Ovary (tissue), 9 donors: ENCODE results near the gene MESD. TPM values are rescaled to one million over a fixed set of nuclear protein-coding genes. Genes with fewer than 3 reads are reported as not detected.
A peak's percentile ranks its signal among the peaks of the same experiment; 100 is the strongest.

Experiments
- DNase-seq, 5 donors: peaks; one replicate each; pipeline ENCODE4 v3.0.0-alpha.2; 2019 to 2020
- H3K27ac ChIP-seq, 2 donors: fragments of 200-600 bp; one replicate each; pipeline versions ENCODE4 v1.5.1 to v1.8.0; 2019 to 2022
- H3K27me3 ChIP-seq: fragments of 200-600 bp; one replicate; pipeline ENCODE4 v1.8.0; 2022
- H3K36me3 ChIP-seq: fragments of 200-600 bp; sonication (generic); one replicate; pipeline ENCODE4 v1.5.1; 2019
- H3K4me1 ChIP-seq: one replicate; pipeline ENCODE4 v1.8.1; 2013; ENCODE audit warnings: mild to moderate bottlenecking, moderate library complexity; ENCODE audit not compliant: insufficient read depth
- H3K4me3 ChIP-seq: fragments of 200-600 bp; sonication (generic); one replicate; pipeline ENCODE4 v1.5.1; 2017
- H3K9me3 ChIP-seq, 2 donors: fragments of 200-600 bp in 1 of 2; sonication (generic) in 1 of 2; one replicate each; pipeline versions ENCODE4 v1.5.1 to v1.8.1; 2013 to 2019; ENCODE audit warnings: mild to moderate bottlenecking in 1 of 2, moderate library complexity in 1 of 2
- CTCF ChIP-seq, 3 donors: fragments of 450-650 bp in 2 of 3; fragments of 200-600 bp in 1 of 3; IDR thresholded peaks; one replicate each; pipeline versions ENCODE4 v1.5.1 to v1.8.0; 2016 to 2022; ENCODE audit warnings: antibody characterized with exemption in 3 of 3, mild to moderate bottlenecking in 1 of 3
- EP300 ChIP-seq: sonication (generic); formaldehyde crosslinking; IDR thresholded peaks from one replicate; pipeline ENCODE4 v1.6.1; 2017; ENCODE audit warnings: antibody characterized with exemption
- POLR2A ChIP-seq: fragments of 450-650 bp; IDR thresholded peaks from one replicate; pipeline ENCODE4 v1.6.1; 2017; ENCODE audit warnings: antibody characterized with exemption, mild to moderate bottlenecking, moderate library complexity
- WGBS, 3 donors: extraction: QIAGEN DNeasy Blood & Tissue Kit in 1 of 3; methylation state at CpG; one replicate each; pipeline versions ENCODE4 v1.1.5 to v1.1.7; 2013 to 2017; 5-methylcytosine and 5-hydroxymethylcytosine counted together
- intact Hi-C, 4 donors: fragments of 100-400 bp; cut with DNase I; formaldehyde crosslinking; loops; one replicate each; pipeline versions ENCODE4 v1.11.0 to v1.15.1; 2022 to 2023
- polyA plus RNA-seq, 2 donors: library from polyadenylated mRNA; stranded (reverse); fragments of 200-250 nt in 1 of 2; fragments of 350-450 nt in 1 of 2; fragmentation: Illumina TruSeq in 1 of 2; extraction: RNeasy Lipid Tissue Mini Kit (QIAGEN cat#74804) in 1 of 2; gene quantifications; one replicate each; pipeline ENCODE4 v1.2.3, GENCODE V29; 2013 to 2014
- total RNA-seq, 7 donors: library from RNA; depleted of rRNA in 2 of 7; stranded (reverse); fragments of >200 nt in 2 of 7; fragmentation: NEBNext Ultra II Directional in 3 of 7; extraction: Animal tissue kit (Norgen Biotek cat#: 25700) in 3 of 7; gene quantifications; one replicate each; pipeline versions ENCODE4 v1.1.0 to v1.2.4, GENCODE V29; 2016 to 2023
- donor health status: DM: no; HTN: no; CAD: no; lungs with moderate emphysema.
- donor health status: DM: no; HTN: no; CAD: no.
- donor health status: Bipolar disorder and iron deficiency.
- donor health status: DM: yes; HTN: yes; CAD: no.
- donor health status: DM: no; HTN: no; CAD: no.
- donor health status: DM: yes; HTN: yes; CAD: no.

The MESD gene
- total and polyA plus RNA-seq, 9 donors: 18.0 to 34.8 (median 29.3) TPM

DNA sequence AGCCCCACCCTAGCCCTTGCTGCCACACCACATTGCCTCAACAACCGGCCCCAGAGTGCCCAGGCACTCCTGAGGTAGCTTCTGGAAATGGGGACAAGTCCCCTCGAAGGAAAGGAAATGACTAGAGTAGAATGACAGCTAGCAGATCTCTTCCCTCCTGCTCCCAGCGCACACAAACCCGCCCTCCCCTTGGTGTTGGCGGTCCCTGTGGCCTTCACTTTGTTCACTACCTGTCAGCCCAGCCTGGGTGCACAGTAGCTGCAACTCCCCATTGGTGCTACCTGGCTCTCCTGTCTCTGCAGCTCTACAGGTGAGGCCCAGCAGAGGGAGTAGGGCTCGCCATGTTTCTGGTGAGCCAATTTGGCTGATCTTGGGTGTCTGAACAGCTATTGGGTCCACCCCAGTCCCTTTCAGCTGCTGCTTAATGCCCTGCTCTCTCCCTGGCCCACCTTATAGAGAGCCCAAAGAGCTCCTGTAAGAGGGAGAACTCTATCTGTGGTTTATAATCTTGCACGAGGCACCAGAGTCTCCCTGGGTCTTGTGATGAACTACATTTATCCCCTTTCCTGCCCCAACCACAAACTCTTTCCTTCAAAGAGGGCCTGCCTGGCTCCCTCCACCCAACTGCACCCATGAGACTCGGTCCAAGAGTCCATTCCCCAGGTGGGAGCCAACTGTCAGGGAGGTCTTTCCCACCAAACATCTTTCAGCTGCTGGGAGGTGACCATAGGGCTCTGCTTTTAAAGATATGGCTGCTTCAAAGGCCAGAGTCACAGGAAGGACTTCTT is 39.1 kb downstream of the MESD start:
- peaks cover 2% of the 10 kb centered on the region for H3K4me1 ChIP-seq
- H3K4me3 ChIP-seq: no peak overlapping the region
- no peaks in the 10 kb centered on the region for H3K36me3 ChIP-seq
- H3K27ac ChIP-seq: no peak overlapping the region
- intact Hi-C loops: no loop called here
- H3K27me3 ChIP-seq: no peaks in the 10 kb centered on the region
- DNase-seq: peak in 2 of 5 donors; percentile 8 to 11
- WGBS, 3 donors: 92 to 93% (median 93%) methylated on average over 8 of the region's 8 CpGs
- TF ChIP-seq POLR2A: no peak
- TF ChIP-seq CTCF (IDR thresholded peaks at IDR 0.05): no peak
- TF ChIP-seq EP300: no peak
- no peaks in the 10 kb centered on the region for H3K9me3 ChIP-seq

- H3K27me3 ChIP-seq: no peaks in the 10 kb centered on the region
- intact Hi-C loops: no loop called here
- H3K27ac ChIP-seq: no peak overlapping the region
- WGBS, 3 donors: 98 to 100% (median 99%) methylated on average over 4 of the region's 4 CpGs
- DNase-seq: peak in 1 of 5 donors; percentile 4
- peaks cover 2% of the 10 kb centered on the region for H3K4me1 ChIP-seq
- TF ChIP-seq CTCF (IDR thresholded peaks at IDR 0.05) (no peak), POLR2A (no peak), EP300 (no peak)
- H3K9me3 ChIP-seq: no peaks in the 10 kb centered on the region
- H3K36me3 ChIP-seq: no peaks in the 10 kb centered on the region
- no peak overlapping the region for H3K4me3 ChIP-seq
Measured at GRCh38 chr15:80949756-80950155, 39.9 kb downstream of the MESD start.

GRCh38 chr15:80948651-80949292 is 40.8 kb downstream of the MESD start:
- H3K36me3 ChIP-seq: no peaks in the 10 kb centered on the region
- H3K27me3 ChIP-seq: no peaks in the 10 kb centered on the region
- TF ChIP-seq CTCF (IDR thresholded peaks at IDR 0.05) (no peak), EP300 (no peak), POLR2A (no peak)
- intact Hi-C loops: no loop called here
- no peaks in the 10 kb centered on the region for H3K4me1 ChIP-seq
- no peak for DNase-seq
- H3K4me3 ChIP-seq: no peak overlapping the region
- 92 to 97% (median 95%) methylated on average over 13 of the region's 13 CpGs for WGBS, 3 donors
- H3K27ac ChIP-seq: no peak overlapping the region
- no peaks in the 10 kb centered on the region for H3K9me3 ChIP-seq

DNA sequence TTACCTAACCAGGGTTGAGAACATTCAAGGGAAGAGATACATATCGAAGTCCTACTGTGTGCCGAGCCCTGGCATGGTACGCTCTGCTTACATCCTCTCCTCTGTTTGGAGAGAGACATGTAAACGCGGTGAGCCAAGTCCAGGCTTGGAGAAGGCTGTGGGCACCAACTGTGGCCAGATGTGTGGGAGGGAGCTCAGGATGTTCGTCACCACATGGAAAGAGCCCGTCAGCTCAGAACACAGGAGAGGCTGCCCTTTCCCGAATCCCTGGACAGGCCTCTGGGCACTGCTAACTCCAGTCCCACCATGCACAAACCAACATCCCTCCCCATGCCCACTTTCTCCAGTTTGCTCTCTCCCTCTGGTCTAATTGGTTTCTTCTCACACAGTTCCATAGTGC is 43.0 kb downstream of the MESD start:
- H3K36me3 ChIP-seq: no peaks in the 10 kb centered on the region

More for the DNA sequence above, 43.0 kb downstream of the MESD start:
- TF ChIP-seq POLR2A: no peak
- no peak for TF ChIP-seq CTCF (IDR thresholded peaks at IDR 0.05)
- TF ChIP-seq EP300: no peak
- H3K4me3 ChIP-seq: no peak overlapping the region
- 94 to 97% (median 95%) methylated on average over 8 of the region's 8 CpGs for WGBS, 3 donors
- no peak for DNase-seq
- no peak overlapping the region for H3K27ac ChIP-seq
- intact Hi-C loops: no loop called here
- H3K9me3 ChIP-seq: no peaks in the 10 kb centered on the region
- H3K27me3 ChIP-seq: no peaks in the 10 kb centered on the region
- H3K4me1 ChIP-seq: no peaks in the 10 kb centered on the region
